H1 (cell line): ENCODE measurements around the gene CFAP20. TPM values are rescaled to one million over a fixed set of nuclear protein-coding genes. Genes with fewer than 3 reads are reported as not detected.

Experiments used
- CTCF ChIA-PET: fragments of 300-600 bp; sonication (Branson Sonifier 250); formaldehyde crosslinking; loops from one replicate; lab custom pipeline; 2021; ENCODE audit not compliant: partially characterized antibody; lab: Charles Lee
- POLR2A ChIA-PET: fragments of 300-600 bp; sonication (Branson Sonifier 250); formaldehyde crosslinking; loops from one replicate; lab custom pipeline; 2021; ENCODE audit warnings: inconsistent platforms; ENCODE audit not compliant: partially characterized antibody; lab: Charles Lee
- DNase-seq, 2 experiments: peaks; one replicate each; pipeline versions ENCODE4 v3.0.0 to v3.0.0-alpha.2; 2010 to 2022; ENCODE audit warnings: low spot score in 2 of 2, low read depth in 1 of 2, mixed read lengths in 1 of 2
- FAIRE-seq: peaks from 2 replicates; lab custom pipeline; 2011; peaks lifted over from hg19 to GRCh38; lab: Jason Lieb, UNC
- H2AFZ ChIP-seq: 2 replicates; pipeline ENCODE4 v1.8.1; 2012; ENCODE audit warnings: low read length, inconsistent platforms
- H2AK5ac ChIP-seq: 2 replicates; pipeline ENCODE4 v1.6.1; 2013; ENCODE audit warnings: low read depth, low read length
- H2BK120ac ChIP-seq: replicated peaks from 2 replicates; pipeline ENCODE3; 2013; ENCODE audit warnings: low read depth, low read length, inconsistent platforms
- H2BK12ac ChIP-seq: 2 replicates; pipeline ENCODE4 v1.6.1; 2013; ENCODE audit warnings: low read depth, low read length
- H2BK15ac ChIP-seq: 2 replicates; pipeline ENCODE4 v1.6.1; 2013; ENCODE audit warnings: low read length
- H2BK20ac ChIP-seq: 2 replicates; pipeline ENCODE4 v1.6.1; 2013; ENCODE audit warnings: low read length
- H2BK5ac ChIP-seq: 2 replicates; pipeline ENCODE4 v1.6.1; 2013; ENCODE audit warnings: low read depth, low read length
- H3K14ac ChIP-seq: 2 replicates; pipeline ENCODE4 v1.6.1; 2013; ENCODE audit warnings: inconsistent platforms; ENCODE audit not compliant: insufficient read length
- H3K18ac ChIP-seq: 2 replicates; pipeline ENCODE4 v1.6.1; 2013; ENCODE audit warnings: low read length; ENCODE audit errors: extremely low read depth
- H3K23ac ChIP-seq: 2 replicates; pipeline ENCODE4 v1.6.1; 2013; ENCODE audit warnings: inconsistent platforms; ENCODE audit not compliant: insufficient read length
- H3K23me2 ChIP-seq: 2 replicates; pipeline ENCODE4 v1.6.1; 2013; ENCODE audit warnings: low read depth, low read length
- H3K27ac ChIP-seq: 2 replicates; pipeline ENCODE4 v1.6.1; 2011; ENCODE audit warnings: low read depth, low read length, inconsistent platforms
- H3K27me3 ChIP-seq, 4 experiments: replicated peaks in 1 of 4; 1 replicate in 1 of 4; 2 replicates in 3 of 4; pipeline versions ENCODE4 v1.6.1 to v1.8.1; 2011 to 2013; ENCODE audit warnings: low read length in 3 of 4, mild to moderate bottlenecking in 3 of 4, inconsistent platforms in 2 of 4, mixed read lengths in 2 of 4, moderate library complexity in 1 of 4; ENCODE audit not compliant: control insufficient read depth in 3 of 4, insufficient read depth in 3 of 4; ENCODE audit errors: extremely low read depth in 1 of 4
- H3K36me3 ChIP-seq, 4 experiments: 2 replicates each; pipeline versions ENCODE4 v1.6.1 to v1.8.1; 2011 to 2013; ENCODE audit warnings: mild to moderate bottlenecking in 4 of 4, low read length in 3 of 4, moderate library complexity in 2 of 4, control low read depth in 1 of 4, inconsistent platforms in 1 of 4; ENCODE audit not compliant: insufficient read depth in 4 of 4, control insufficient read depth in 2 of 4
- H3K4ac ChIP-seq: replicated peaks from 2 replicates; pipeline ENCODE3; 2013; ENCODE audit warnings: low read length, low read depth, mixed read lengths, inconsistent platforms; ENCODE audit not compliant: insufficient read length
- H3K4me1 ChIP-seq, 4 experiments: replicated peaks in 1 of 4; 1 replicate in 1 of 4; 2 replicates in 3 of 4; pipeline versions ENCODE4 v1.6.1 to v1.8.1; 2011 to 2013; ENCODE audit warnings: low read length in 3 of 4, inconsistent platforms in 2 of 4, mixed read lengths in 1 of 4; ENCODE audit not compliant: insufficient read depth in 4 of 4, control insufficient read depth in 3 of 4
- H3K4me2 ChIP-seq, 2 experiments: 2 replicates each; pipeline versions ENCODE4 v1.6.1 to v1.8.1; 2011 to 2013; ENCODE audit warnings: low read depth in 2 of 2, low read length in 2 of 2, control low read depth in 1 of 2, inconsistent platforms in 1 of 2, mild to moderate bottlenecking in 1 of 2; ENCODE audit not compliant: insufficient read depth in 1 of 2
- H3K4me3 ChIP-seq, 4 experiments: fragments of 200-600, 300-600 bp in 1 of 4; sonication (generic), shearing (Covaris generic), sonication (Bioruptor Twin) in 1 of 4; 2 replicates each; pipeline versions ENCODE4 v1.5.1 to v1.8.1; 2011 to 2016; ENCODE audit warnings: low read length in 4 of 4, low read depth in 3 of 4, control low read depth in 2 of 4, inconsistent platforms in 2 of 4, mild to moderate bottlenecking in 2 of 4, mixed read lengths in 1 of 4, moderate library complexity in 1 of 4; ENCODE audit not compliant: insufficient read depth in 2 of 4; ENCODE audit errors: extremely low read depth in 1 of 4
- H3K56ac ChIP-seq: replicated peaks from 2 replicates; pipeline ENCODE3; 2013; ENCODE audit warnings: low read depth, mild to moderate bottlenecking, mixed read lengths, low read length, inconsistent platforms; ENCODE audit not compliant: insufficient read length
- H3K79me1 ChIP-seq: 2 replicates; pipeline ENCODE4 v1.6.1; 2013; ENCODE audit warnings: low read depth, low read length, control low read depth
- H3K79me2 ChIP-seq, 2 experiments: 2 replicates each; pipeline versions ENCODE4 v1.6.1 to v1.8.1; 2012 to 2013; ENCODE audit warnings: low read length in 2 of 2, mild to moderate bottlenecking in 2 of 2, inconsistent platforms in 1 of 2; ENCODE audit not compliant: insufficient read depth in 2 of 2, control insufficient read depth in 1 of 2
- H3K9ac ChIP-seq, 4 experiments: replicated peaks in 1 of 4; 1 replicate in 1 of 4; 2 replicates in 3 of 4; pipeline versions ENCODE4 v1.6.1 to v1.8.1; 2011 to 2013; ENCODE audit warnings: low read depth in 3 of 4, low read length in 3 of 4, control low read depth in 2 of 4, mild to moderate bottlenecking in 2 of 4, moderate library complexity in 2 of 4, inconsistent platforms in 1 of 4; ENCODE audit errors: extremely low read depth in 1 of 4
- H3K9me3 ChIP-seq, 2 experiments: 2 replicates each; pipeline versions ENCODE4 v1.6.1 to v1.8.1; 2012 to 2013; ENCODE audit warnings: mild to moderate bottlenecking in 2 of 2, moderate library complexity in 2 of 2, control low read depth in 1 of 2, inconsistent platforms in 1 of 2, low read depth in 1 of 2, low read length in 1 of 2, mixed read lengths in 1 of 2; ENCODE audit not compliant: insufficient read depth in 2 of 2
- H4K20me1 ChIP-seq, 2 experiments: replicated peaks in 1 of 2; 2 replicates each; pipeline versions ENCODE3 to v1.8.1; 2011 to 2013; ENCODE audit warnings: inconsistent platforms in 2 of 2, low read length in 2 of 2, mild to moderate bottlenecking in 1 of 2; ENCODE audit not compliant: insufficient read depth in 2 of 2, control insufficient read depth in 1 of 2
- H4K5ac ChIP-seq: 2 replicates; pipeline ENCODE4 v1.6.1; 2013; ENCODE audit warnings: low read length, low read depth, mixed read lengths, inconsistent platforms; ENCODE audit not compliant: insufficient read length
- H4K8ac ChIP-seq: 2 replicates; pipeline ENCODE4 v1.8.0; 2013; ENCODE audit warnings: mild to moderate bottlenecking, moderate library complexity, low read length, inconsistent platforms; ENCODE audit not compliant: insufficient read depth; ENCODE audit errors: extremely low read depth
- H4K91ac ChIP-seq: replicated peaks from 2 replicates; pipeline ENCODE3; 2013; ENCODE audit warnings: low read length, mixed read lengths, inconsistent platforms; ENCODE audit not compliant: insufficient read length
- JUN ChIP-seq: IDR thresholded peaks from 2 replicates; pipeline ENCODE4 v1.6.1; 2011; ENCODE audit warnings: low read depth, mild to moderate bottlenecking, improper control_type of control experiment, low read length
- WGBS, 2 experiments: shearing (Covaris generic) in 1 of 2; methylation state at CpG; one replicate each; pipeline versions ENCODE4 v1.1.6 to v1.1.7; 2013 to 2015; ENCODE audit warnings: low lambda C conversion rate in 2 of 2, mixed read lengths in 2 of 2, inconsistent platforms in 1 of 2, low coverage in 1 of 2, missing lambda C conversion rate in 1 of 2; ENCODE audit not compliant: insufficient replicate concordance in 2 of 2, insufficient coverage in 1 of 2, insufficient read length in 1 of 2; ENCODE audit errors: extremely low coverage in 1 of 2, missing lambda C conversion rate in 1 of 2; 5-methylcytosine and 5-hydroxymethylcytosine counted together
- polyA plus RNA-seq, 7 experiments: library from polyadenylated mRNA; depleted of rRNA in 3 of 7; stranded (reverse) in 5 of 7; unstranded in 2 of 7; fragments of >200 nt in 5 of 7; fragments of 200-250 nt in 2 of 7; gene quantifications; 1 replicate in 5 of 7; 2 replicates in 1 of 7; 4 replicates in 1 of 7; pipeline versions ENCODE4 v1.2.1 to v1.2.3, GENCODE V29; 2011 to 2013; ENCODE audit warnings: missing spikeins in 2 of 7, mixed read lengths in 2 of 7
- total RNA-seq: library from RNA; stranded (reverse); fragmentation: NEBNext Ultra II Directional; extraction: Animal tissue kit (Norgen Biotek cat#: 25700); gene quantifications from 2 replicates; pipeline ENCODE4 v1.2.1, GENCODE V29; 2021

Gene CFAP20
- total and polyA plus RNA-seq, 2 of the 8 experiments (the other 6 are each of a cell fraction or from before 2014, with no cell fraction given): 45.6 to 65.4 TPM

DNA sequence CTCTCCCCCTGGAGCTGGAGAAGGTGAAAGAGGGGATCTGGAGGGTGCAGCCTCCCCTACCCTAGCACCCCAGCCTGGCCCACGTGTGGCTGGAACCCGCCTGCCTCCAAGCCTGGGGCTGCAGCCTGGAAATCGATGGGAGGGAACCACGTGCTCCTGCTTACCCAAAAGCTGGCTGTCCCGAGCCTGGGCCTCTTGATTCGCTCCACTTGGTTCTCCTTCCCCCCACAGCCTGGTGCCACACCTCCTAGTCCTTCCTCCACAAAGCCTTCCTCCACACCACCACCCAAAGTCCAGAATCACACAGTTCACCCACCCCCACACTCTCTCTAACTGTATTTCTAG is 29.3 kb downstream of the CFAP20 start:
- H4K91ac ChIP-seq: no peak overlapping the region
- H3K4ac ChIP-seq: no peak overlapping the region
- H4K8ac ChIP-seq: no peak overlapping the region
- H2AFZ ChIP-seq: no peak overlapping the region
- H2BK5ac ChIP-seq: no peak overlapping the region; the same call in 1 of the 2 replicates
- no peak overlapping the region for H2BK12ac ChIP-seq
- no peak overlapping the region for H2BK20ac ChIP-seq
- no peak overlapping the region for H2BK120ac ChIP-seq
- no peaks in the 10 kb centered on the region for H3K23me2 ChIP-seq
- H2BK15ac ChIP-seq: no peak overlapping the region
- H3K9ac ChIP-seq: no peak overlapping the region
- no peak overlapping the region for H3K14ac ChIP-seq
- FAIRE-seq (no peak), DNase-seq (no peak)
- no peak overlapping the region for H2AK5ac ChIP-seq
- H4K5ac ChIP-seq: no peak overlapping the region
- 84% methylated on average over 6 of the region's 6 CpGs; no CpG with 5 or more reads in 1 of the 2 experiments for WGBS, 2 experiments
- no peak overlapping the region for H3K4me2 ChIP-seq
- H3K56ac ChIP-seq: no peak overlapping the region
- no peaks in the 10 kb centered on the region for H3K27me3 ChIP-seq
- H3K79me1 ChIP-seq: no peaks in the 10 kb centered on the region
- ChIA-PET POLR2A (no interaction called here), CTCF (interaction anchor here (0.9 to 18.9 kb wide), 12 partner anchors 10 to 324 kb away, joined by 3 to 235 read pairs (median 4); no protein-coding TSS in a partner anchor)
- H3K23ac ChIP-seq: no peak overlapping the region
- peaks cover 0 to 6% (median under 1%) of the 10 kb centered on the region in 4 experiments; a peak in 5 of 7 replicates for H3K4me1 ChIP-seq
- TF ChIP-seq JUN: no peak
- H3K79me2 ChIP-seq: no peaks in the 10 kb centered on the region
- H3K4me3 ChIP-seq: no peak overlapping the region
- H3K9me3 ChIP-seq: no peaks in the 10 kb centered on the region
- H3K27ac ChIP-seq: no peak overlapping the region
- no peaks in the 10 kb centered on the region for H4K20me1 ChIP-seq
- no peaks in the 10 kb centered on the region for H3K36me3 ChIP-seq
- no peak overlapping the region for H3K18ac ChIP-seq
